ENCODE results near the gene C18orf32. TPM values are rescaled to one million over a fixed set of nuclear protein-coding genes. Genes with fewer than 3 reads are reported as not detected.
A peak's percentile ranks its signal among the peaks of the same experiment; 100 is the strongest.

The C18orf32 gene
- total RNA-seq, 1 experiment from 2014 or later: 24.4 TPM

- Histone ChIP-seq H3K4me2 (ENCODE audit: insufficient read depth, insufficient read length, low read length) (no peak overlapping the region), H3K79me1 (ENCODE audit: insufficient read depth, low read depth, low read length, poor library complexity, severe bottlenecking) (no peaks in the 10 kb centered on the region), H4K8ac (replicated peaks; ENCODE audit: insufficient read length, low read depth, low read length) (no peak overlapping the region), H2BK15ac (ENCODE audit: low read depth, low read length) (no peak overlapping the region), H3K4ac (ENCODE audit: low read depth, low read length) (no peak overlapping the region), H3K9me3 (ENCODE audit: control insufficient read depth, low read depth, low read length) (no peaks in the 10 kb centered on the region), H4K5ac (ENCODE audit: insufficient read length, low read depth, low read length) (no peak overlapping the region), H3K9ac (ENCODE audit: extremely low read depth, insufficient read length, low read length) (no peak overlapping the region), H3K18ac (ENCODE audit: insufficient read length, low read depth, low read length) (no peak overlapping the region), H3K79me2 (ENCODE audit: insufficient read depth, low read length) (no peaks in the 10 kb centered on the region), H4K91ac (ENCODE audit: insufficient read length, low read depth, low read length) (no peak overlapping the region), H4K20me1 (ENCODE audit: control insufficient read depth, insufficient read depth, insufficient read length) (no peaks in the 10 kb centered on the region), H2BK5ac (ENCODE audit: insufficient read length, low read length) (no peak overlapping the region), H3T11ph (ENCODE audit: low read length) (no peak overlapping the region), H2AK5ac (ENCODE audit: insufficient read length, low read length) (no peak overlapping the region), H3K56ac (ENCODE audit: insufficient read length, low read depth, low read length) (no peak overlapping the region), H2BK120ac (ENCODE audit: low read depth, low read length, poor library complexity, severe bottlenecking) (no peak overlapping the region), H3K14ac (ENCODE audit: insufficient read depth, low read length) (no peak overlapping the region), H3K27ac (ENCODE audit: insufficient read length, low read depth, low read length) (no peak overlapping the region), H2AFZ (ENCODE audit: low read length) (no peak overlapping the region), H3K27me3 (ENCODE audit: insufficient read depth, low read length) (no peaks in the 10 kb centered on the region), H3K23ac (ENCODE audit: insufficient read length, low read depth, low read length) (no peak overlapping the region), H2BK12ac (ENCODE audit: insufficient read length, low read depth, low read length) (no peak overlapping the region), H2BK20ac (ENCODE audit: low read depth, low read length, poor library complexity, severe bottlenecking) (no peak overlapping the region), H3K4me1 (ENCODE audit: insufficient read depth, low read length) (no peaks in the 10 kb centered on the region), H3K23me2 (ENCODE audit: insufficient read length, low read depth, low read length, poor library complexity, severe bottlenecking) (no peaks in the 10 kb centered on the region)
- no peak for DNase-seq
- Mint-ChIP-seq H3K36me3 (ENCODE audit: insufficient read depth in 1 of 3, low read depth in 3 of 3) (peaks cover 16 to 51% (median 50%) of the 10 kb centered on the region in 3 experiments; a peak in 6 of 7 replicates), H3K27ac (peak overlapping the region in 1 of 3 experiments; percentile 35; a peak in 1 of 7 replicates), H3K9me3 (no peaks in the 10 kb centered on the region), H3K4me1 (no peaks in the 10 kb centered on the region), H3K4me3 (no peak overlapping the region), H3K27me3 (ENCODE audit: low read depth) (no peaks in the 10 kb centered on the region)
- WGBS (ENCODE audit: extremely low coverage, insufficient read length, low lambda C conversion rate): no CpG with 5 or more reads among the region's 5 CpGs
- TF ChIP-seq CTCF (conservative IDR thresholded peaks at IDR 0.05): no peak
Measured at GRCh38 chr18:49479381-49480137, 7.5 kb downstream of the C18orf32 start.

Data from H9 (cell line).